Islet precursor cell (in vitro differentiated cells): Measurements from ENCODE around the gene EMP1.

Source experiments
- DNase-seq: peaks from one replicate; pipeline ENCODE4 v3.0.0-alpha.2; 2018

EMP1 gene

DNA sequence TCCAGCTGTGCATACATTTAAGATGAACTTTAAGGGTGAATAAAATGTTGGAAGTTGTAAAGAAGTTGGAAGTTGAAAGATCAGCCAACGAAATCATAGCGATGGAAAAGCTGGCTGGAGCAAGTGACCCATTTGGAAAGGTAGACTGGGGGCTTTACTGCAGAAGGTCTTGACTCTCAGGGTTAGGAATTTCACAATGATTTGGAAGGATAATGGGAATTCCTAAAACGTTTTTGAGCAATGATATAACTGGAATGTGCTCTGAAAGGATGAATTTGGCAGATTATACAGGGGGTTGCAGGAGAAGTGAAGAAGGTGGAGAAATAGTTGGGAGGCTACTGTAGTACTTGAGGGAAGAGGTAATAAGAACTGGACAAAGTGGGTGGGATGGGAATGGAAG, 27.4 kb downstream of the EMP1 start:
- peak; percentile 26 for DNase-seq

DNA sequence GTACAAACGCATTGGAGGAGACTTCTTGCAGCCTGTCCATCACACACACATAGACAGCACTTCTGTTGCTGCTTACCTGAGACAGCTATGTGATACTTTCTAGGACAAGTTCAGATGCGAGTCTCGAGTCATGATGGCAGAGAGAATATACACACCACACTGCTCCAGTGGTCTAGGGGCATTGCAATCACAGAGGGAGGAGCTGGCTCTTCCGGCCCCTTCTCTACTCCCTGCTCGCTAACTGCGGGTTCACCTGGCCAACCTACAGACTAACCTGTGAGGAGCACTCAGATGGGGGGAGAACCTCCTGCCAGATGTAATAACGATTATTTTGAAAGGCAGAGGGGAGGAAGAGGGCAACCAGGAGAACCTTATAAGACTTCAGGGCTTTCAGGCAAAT, 30.7 kb downstream of the EMP1 start:
- DNase-seq: peak; percentile 42

DNA sequence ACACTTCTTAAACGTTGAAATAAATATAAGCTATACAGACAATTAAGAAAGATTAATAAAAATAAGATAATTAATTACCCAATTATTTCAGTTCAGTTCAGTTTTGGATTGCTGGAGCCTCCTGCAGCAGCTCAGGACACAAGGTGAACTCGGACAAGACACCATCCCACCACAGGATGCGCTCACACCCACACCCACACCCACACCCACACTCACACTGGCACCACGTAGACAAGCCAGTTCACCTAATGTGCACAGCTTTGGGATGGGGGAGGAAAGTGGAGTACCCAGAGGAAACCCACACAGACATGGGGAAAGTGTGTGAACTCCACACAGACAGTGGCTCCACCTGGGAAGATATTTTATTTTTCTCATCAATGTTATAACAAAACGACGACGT, 32.1 kb downstream of the EMP1 start:
- DNase-seq: peak; percentile 33

DNA sequence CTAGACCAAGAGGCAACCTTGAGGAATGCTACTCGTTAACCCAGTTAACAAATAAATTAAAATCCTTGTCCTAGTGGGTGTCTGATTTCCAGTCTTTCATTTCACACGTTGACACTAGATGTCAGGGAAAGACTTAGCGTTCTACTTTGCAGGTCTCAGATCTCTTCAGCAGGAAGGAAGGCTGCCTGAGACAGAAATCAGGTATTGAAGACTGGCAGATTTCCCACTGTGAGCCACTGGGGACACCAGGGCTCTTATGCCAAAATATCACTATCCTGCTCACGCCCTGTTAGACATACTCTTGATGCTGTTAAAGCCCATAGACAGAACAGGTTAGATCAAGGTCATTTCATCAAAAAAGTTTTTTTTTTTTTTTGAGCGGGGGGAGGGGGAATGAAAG, 33.0 kb downstream of the EMP1 start:
- no peak for DNase-seq

DNA sequence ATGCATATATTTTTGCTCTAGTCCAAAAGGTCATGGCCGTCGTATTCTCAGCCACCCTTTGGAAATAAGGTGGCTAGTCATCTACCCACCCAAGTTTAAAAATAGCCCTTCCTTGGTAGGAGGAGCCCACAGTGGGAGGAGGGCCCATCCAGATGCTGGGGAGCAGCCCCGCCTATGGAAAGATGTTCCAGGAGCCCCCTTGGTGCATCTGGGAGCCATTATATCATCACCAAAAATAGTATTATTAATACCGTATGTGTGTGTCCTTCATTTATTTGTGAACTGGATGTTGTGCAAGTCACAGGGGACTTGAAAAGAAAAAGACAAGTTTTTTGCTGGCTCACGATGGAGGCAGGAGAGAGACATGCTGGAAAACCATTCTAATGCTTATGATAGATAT, 34.0 kb downstream of the EMP1 start:
- peak; percentile 15 for DNase-seq

DNA sequence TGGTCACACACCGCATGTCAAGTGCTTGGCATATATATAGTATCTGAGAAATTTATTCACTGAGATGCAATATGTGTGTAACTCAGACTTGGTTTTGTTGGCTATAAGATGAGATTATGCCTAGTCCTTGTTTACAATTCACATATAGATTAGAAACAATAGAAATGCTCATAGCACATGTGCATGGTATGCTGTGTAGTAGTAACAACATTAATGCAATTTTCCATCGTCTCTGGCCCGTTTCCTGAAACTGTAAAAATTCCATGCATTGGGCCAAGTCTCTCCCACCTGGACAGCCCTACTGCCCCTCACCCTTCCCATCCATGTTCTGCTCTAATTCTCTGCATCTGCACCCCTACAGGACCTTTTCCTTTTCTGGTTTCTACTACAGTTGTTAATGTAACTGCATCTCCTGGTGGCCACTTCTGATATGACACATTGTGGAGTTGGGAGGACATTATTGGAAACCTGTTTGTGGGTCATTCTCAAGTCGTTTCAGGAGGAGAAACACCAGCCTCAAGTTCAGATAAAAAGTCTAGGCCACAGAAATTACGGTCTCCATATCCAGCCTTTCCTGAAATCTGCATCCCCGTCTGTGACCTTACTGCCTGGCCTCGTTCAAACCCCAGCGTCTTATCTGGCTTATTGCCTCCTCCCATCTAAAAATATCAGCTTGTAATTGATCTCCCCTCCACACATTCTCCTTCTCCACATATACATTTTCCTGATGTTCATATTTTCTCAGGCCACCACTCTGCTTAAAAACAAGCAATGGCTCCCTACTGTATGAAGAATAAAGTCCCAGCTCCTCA, 37.5 kb downstream of the EMP1 start:
- DNase-seq: peak; percentile 77

DNA sequence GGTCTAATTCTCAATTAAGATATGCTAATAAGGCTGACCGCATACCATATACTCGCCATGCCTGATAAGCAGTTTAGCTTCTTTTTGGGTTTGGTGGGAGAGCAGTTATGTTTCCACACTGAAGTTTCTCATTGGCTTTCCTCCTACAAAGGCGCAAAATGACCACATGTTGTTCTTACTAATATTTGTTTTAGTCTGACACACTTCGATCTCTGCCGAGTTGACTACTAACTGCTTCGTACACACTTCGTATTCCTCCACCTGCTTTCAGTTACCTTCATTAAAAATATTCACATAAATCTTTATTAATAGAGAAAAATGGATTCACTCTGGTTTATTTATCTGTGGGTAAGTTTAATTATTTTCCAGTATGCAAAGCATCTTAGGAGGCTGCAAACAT, 41.7 kb downstream of the EMP1 start:
- peak; percentile 5 for DNase-seq

DNA sequence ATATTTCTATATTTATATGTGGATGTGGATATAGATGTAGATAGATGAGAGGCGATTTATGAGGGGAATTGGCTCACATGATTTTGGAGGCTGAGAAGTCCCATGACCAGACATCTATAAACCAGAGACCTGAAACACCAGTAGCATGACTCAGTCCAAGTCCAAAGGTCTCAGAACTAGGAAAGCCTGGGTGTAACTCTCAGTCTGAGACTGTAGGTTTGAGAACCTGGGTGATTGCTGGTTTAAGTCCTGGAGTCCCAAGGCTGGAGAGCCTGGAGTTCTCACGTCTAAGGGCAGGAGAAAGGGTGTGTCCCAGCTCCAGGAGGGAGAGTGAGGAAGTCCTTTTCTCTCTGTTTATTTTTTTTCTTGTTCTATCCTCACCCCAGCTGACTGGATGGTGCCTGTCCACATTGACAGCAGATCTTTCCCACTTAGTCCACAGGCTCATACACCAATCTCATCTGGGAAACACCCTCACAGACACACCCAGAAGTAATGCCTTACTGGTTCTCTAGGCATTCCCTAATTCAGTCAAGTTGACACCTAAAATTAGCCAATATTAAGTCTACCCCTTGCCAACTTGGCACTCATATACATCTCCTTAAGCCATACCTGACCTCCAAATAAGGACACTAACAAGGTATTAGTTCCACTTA, 45.4 kb downstream of the EMP1 start:
- peak; percentile 70 for DNase-seq

DNA sequence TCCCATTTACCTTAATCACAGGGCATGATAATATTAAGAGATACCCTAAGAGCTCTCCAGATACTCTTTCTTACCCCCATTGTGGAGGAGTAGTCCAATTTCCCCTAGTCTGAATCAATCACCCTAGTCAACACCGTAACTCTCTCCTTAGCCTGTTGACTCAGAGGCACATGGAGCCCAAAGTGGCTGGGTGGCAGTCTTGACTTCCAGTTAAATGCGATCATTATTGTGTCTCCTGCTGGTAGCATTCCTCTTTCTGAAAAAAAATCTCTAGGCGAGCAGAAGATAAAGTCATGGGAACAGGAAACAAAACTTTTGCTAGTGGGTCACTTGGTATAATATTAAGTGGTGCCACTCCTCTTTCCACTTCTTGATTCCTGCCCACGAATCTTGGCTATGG, 46.4 kb downstream of the EMP1 start:
- DNase-seq: peak; percentile 55

DNA sequence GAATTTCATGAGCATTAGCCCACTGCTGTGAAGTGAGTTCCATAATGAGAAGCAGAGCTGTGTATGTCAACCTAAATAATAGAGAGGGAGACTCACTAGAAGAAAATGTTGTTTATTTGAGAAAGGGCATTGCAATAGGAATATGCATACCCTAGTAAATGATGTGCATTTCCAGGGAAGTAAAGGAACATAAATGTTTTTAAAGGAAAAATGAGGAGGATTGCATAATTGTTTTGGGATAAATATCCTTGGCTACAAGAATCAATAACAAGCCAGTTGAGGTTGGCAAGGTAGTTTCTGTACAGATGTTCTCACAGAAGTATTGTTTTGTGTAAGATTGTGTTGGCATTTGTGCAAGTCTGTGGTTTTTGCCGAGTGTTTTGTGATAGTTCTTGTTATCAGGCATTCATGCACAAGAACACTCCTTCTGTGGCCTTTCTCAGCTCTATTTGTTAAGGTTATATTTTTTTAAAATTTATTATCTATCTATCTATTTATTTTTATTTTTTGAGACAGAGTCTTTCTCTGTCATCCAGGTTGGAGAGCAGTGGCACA, 47.1 kb downstream of the EMP1 start:
- no peak for DNase-seq

DNA sequence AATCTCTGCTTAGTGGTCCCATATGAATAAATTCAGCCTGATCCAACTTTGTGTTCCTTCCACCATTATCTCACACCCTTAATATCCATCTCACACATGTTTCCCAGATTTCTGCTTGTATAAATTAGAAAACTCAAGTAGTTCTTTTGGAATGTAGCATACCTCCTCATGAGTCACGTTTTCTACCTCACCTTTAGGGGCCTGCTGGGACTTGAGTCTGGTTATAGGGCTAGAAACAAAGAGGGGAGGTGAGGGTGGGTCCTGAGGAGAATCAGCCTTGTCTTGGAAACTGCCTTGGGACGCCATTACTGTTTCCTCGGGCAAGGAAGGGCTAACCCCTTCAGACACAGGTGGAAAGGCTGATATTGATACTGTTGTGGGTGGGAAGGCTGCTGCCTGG, 51.1 kb downstream of the EMP1 start:
- peak; percentile 27 for DNase-seq

DNA sequence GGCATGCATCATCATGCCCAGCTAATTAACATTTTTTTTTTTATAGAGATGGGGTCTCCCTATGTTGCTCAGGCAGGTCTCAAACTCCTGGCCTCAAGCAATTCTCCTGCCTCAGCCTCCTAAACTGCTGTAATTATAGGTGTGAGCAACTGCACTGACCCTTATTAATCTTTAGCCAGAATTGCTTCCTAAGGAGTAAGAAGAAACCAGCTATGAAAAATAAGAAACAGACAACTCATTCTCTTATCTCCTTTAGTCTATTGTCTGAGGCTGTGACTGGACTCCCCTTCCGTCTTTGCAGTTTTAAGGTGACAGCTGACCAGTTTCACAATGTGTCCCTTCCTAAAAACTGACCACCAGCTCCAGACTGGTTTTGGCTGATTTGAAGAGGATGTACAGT, 52.4 kb downstream of the EMP1 start:
- no peak for DNase-seq

DNA sequence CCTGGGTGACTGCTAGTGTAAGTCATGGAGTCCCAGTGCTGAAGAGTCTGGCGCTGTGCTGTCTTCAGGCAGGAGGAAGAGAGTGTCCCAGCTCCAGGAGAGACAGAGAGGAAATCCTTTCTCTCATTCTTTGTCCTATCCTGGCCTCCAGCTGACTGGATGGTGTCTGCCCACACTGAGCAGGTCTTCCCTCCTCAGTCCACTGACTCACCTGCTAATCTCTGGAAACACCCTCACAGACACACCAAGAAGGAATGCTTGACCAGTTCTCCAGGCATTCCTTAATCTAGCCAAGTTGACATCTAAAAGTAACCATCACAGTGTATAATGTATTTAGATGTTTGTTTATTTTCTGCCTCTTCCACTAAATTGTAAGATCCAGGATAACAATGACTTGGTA, 53.9 kb downstream of the EMP1 start:
- DNase-seq: peak; percentile 83

DNA sequence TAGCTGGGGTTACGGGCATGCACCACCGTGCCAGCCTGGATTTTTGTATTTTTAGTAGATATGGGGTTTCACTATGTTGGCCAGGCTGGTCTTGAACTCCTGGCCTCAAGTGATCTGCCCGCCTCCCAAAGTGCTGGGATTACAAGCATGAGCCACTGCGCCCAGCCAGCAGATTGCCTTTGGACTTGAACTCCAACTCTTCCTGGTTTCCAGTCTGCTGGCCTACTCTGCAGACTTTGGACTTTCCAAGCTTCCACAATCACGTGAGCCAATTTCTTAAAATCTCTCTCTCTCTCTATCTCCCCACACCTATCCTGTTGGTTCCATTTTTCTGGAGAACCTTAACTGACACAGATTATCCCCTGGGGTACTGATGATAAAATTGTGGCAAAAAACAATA, 55.0 kb downstream of the EMP1 start:
- DNase-seq: peak; percentile 22

DNA sequence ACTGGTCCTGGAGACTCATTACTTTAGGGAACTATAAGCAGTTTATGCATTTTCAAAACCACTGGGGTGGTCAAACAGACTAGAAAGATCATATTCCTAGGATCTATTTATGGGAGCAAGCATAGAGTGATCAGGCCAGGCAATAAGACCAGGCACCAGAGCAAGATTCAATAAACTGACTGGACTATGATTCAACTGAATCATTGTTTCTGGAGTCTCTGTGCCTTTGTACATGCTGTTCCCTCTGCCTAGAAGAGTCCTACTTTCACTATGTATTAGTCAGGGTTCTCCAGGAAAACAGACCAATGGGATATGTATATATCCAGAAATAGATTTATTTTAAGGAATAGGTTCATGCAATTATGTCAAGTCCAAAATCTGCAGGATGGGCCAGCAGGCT, 55.5 kb downstream of the EMP1 start:
- DNase-seq: no peak

DNA sequence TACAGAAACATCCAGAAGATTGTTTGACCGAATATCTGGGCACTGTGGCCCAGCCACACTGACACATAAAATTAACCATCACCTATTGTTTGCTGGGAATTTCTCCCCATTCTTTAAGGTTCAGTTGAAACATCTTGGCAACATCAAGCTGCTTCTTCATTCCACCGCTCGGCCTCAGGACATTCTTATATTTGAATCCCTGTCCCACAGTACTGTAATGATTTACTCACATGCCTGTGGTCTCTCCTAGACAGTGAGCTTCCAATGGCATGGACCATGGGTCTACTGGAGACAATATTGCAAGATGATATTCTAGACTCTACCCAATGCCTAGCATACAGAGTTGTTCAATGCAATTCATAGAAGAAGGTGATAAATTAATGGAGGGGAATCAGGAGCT, 56.1 kb downstream of the EMP1 start:
- DNase-seq: peak; percentile 14

DNA sequence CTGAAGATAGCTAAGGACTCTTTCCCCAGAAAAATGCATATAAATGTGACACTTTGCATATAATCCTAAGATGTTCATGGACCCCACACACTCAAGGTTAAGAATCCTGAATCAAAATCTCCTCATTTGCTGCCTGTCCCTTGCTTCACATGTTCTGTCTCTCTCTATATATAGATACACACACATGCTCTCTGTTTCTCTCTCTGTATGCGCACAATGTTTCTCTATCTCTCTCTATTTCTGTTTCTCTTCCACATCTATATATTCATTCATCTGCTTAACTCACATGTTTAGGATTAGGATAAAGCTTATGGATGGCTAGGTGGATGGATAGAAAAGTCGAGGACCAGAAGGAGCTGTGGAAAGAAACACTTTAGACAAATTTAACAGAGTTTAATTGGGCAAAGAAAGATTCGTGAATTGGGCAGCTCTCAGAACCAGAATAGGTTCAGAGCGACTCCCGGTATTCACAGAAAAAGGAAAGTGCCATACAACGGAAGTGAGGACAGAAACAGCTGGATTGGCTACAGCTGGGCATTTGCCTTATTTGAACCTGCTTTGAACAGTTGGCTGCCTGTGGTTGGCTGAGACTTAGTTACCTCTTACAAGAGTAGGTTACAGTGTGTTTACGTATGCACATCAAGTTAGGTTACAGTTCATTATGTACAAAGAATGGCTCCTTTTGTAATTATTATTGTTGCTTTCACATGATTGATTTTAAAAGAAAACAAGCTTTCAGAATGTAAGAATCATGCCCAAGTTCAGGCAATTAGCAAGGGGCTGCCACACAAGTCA, 57.6 kb downstream of the EMP1 start:
- peak; percentile 31 for DNase-seq

DNA sequence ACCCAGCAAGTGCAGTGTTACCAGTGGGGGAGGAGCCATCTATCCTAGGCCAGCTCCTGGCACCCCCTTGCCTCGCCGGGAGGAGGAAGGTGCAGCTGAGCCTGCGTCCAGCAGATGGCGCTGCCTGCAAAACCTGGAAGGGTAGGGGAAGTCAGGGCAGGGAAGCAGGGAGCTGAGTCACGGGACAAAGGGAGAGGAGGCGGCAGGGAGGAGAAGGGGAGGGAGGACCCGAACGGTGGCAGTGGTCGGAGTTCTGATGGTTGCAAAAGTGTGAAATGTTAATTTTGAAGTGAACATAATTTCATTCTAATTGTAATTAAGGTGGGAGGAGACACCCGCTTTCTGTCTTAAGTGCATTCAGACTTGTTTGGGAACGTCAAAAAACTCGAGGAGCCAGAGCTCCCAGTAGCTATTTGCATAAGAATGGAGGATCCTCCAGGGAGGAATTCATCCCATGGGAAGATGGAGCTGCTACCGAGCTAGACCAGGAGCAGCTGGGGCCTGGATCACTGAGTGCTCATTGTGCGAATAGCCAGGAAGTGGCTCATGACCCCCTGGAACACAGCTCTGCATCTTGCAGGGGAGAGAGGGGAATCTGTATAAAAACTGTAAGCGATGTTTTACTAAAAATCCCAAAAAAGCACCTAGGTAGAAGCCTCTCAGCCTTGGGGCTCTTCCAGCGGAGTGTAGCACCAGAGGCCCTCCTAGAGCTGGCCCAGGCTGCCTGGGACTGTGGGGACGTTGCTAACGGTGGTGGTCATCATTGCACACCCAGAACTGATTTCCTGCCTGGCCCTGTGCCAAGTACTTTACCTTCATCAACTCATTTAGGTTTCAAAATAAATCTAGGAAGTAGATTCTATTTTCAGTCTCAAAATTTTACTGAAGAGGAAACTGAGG, 59.5 kb downstream of the EMP1 start:
- peak; percentile 99 for DNase-seq

DNA sequence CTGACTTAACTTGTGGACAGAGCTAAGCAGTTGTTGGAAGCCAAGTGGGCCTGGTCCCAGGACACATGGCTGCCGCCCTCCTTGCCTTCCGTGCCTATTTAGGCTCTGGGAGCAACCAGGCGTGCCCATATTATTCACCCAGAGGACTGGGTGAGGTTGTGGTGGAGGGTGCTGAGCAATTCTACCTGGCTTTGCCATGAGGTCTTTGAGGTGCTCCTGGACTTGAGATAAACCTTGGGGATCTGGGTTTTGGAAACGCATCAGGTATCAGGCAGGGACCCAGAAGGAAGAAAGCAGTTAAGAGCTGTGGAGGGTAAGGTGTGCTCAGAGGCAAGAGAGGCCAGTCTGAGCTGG, 60.1 kb downstream of the EMP1 start:
- peak; percentile 52 for DNase-seq

DNA sequence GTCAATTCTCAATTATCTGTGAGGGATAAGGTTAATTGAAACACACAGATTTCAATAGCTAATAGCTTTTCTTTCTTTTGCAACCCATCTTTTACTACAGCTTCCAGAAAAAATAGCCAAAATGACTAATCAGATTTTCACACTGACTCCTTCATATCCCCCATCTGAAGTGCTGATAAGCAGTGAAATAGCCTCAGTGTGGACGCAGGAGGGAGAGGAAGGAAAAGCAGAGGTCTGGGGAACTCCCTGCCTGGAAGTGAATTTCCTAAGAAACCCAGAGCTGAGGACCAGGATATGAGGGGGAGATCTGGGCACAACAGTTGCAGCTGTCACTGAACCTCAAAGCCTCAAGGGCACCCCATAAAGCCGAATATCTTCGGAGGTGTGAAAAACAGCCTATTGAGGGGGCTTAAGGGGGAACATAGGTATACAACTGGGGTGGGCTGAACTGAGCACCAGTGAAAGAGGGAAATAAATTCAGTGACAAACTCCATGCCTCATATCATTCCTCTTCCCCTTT, 60.9 kb downstream of the EMP1 start:
- DNase-seq: peak; percentile 53

DNA sequence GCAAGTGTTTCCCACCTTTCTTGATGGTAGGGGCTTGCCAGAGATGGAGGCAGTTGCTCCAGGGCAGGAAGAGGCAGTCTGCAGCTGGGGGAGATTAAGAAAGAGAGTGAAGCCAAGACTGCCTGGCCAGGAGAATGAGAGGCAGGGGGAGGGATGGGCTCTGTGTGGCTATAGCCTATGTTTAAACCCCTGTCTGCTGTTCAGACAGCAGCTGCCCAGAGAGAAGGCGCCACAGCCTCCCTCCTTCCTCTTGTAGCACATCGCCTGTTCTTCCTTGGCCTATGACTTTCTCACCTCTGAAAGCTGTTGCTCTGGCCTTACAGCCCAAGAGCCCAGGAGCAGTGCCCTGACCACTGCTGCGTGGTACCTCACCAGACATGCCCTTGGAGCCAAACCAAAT, 61.7 kb downstream of the EMP1 start:
- DNase-seq: peak; percentile 90

DNA sequence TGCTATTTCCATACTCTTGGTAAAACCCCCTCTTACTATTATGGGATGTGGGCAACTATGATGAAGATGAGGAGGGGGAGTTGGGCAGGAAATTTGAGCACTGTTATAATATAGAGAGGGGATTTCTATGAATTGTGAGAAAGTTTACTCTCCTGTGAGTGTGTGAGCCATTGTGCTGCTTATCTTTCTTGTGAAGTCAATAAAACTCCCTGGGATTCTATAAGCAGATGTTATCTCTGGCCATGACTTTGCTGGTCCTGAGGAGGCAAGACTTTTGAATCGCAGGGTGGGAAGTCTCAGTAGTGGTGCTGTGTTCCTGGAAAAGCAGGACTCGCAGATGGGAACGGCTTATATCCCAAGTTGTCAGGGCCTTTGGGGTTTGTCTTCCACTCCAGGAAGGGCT, 62.2 kb downstream of the EMP1 start:
- DNase-seq: peak; percentile 59
